Measurements from ENCODE around the gene BLMH. TPM values are rescaled to one million over a fixed set of nuclear protein-coding genes. Genes with fewer than 3 reads are reported as not detected.

BLMH gene
- total RNA-seq, 1 experiment from 2014 or later, result 59.0 TPM

DNA sequence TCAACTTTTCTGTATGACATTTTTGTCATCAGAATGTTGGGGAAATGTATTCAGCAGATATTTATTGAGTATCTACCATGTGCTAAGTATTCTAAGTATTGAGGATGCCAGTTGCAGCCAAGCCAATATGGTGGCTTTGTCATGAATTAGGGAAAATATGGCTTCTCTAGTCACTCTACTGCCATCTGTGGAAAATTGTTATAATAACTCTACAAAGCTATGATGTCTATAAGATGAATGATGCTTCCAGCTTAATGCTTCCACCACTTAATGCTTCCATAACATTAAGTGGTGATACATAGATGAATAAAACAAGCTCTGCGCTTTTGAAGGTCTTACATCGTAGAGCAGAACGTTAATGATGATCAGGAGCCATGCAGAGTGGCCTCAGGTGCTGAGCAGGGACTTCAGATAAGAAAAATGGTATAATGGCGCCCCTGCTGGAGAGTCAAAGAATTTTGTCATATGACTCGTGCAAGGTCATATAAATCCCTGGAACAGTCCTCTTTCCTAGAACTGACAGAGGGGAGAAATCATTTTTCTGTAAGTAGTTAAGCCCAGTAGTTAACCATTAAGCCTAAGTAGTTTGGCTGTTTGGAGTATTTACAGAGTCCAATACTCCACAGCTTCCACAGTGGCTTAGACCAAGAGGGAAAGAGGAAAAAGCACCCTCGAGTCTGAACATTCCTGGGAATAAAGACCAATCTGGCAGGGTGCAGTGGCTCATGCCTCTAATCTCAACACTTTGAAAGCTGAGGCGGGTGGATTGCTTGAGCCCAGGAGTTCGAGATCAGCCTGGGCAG is 44.8 kb upstream of the BLMH start:
- Histone ChIP-seq H3K27ac (ENCODE audit: low read length) (no peak overlapping the region), H3K4me1 (ENCODE audit: control insufficient read depth, insufficient read depth, low read length) (0 out of 2 replicates have a peak, but pooled peaks cover 4% of the 10 kb centered on the region), H3K4me3 (ENCODE audit: low read depth in 2 of 2, low read length in 2 of 2) (no peak overlapping the region), H3K9me3 (ENCODE audit: control insufficient read depth, insufficient read depth, low read depth, low read length) (no peaks in the 10 kb centered on the region), H3K27me3 (ENCODE audit: control insufficient read depth, insufficient read depth, low read length) (no peaks in the 10 kb centered on the region), H3K36me3 (ENCODE audit: control insufficient read depth, insufficient read depth, low read length) (no peaks in the 10 kb centered on the region)
- CTCF ChIA-PET, result interaction anchor here (0.5 to 2.2 kb wide), 11 partner anchors 11 to 232 kb away, joined by 3 to 18 read pairs (median 4); no protein-coding TSS in a partner anchor
- peak; percentile 61 for DNase-seq (ENCODE audit: low read depth, low spot score)
- TF ChIP-seq, protein P1, sequence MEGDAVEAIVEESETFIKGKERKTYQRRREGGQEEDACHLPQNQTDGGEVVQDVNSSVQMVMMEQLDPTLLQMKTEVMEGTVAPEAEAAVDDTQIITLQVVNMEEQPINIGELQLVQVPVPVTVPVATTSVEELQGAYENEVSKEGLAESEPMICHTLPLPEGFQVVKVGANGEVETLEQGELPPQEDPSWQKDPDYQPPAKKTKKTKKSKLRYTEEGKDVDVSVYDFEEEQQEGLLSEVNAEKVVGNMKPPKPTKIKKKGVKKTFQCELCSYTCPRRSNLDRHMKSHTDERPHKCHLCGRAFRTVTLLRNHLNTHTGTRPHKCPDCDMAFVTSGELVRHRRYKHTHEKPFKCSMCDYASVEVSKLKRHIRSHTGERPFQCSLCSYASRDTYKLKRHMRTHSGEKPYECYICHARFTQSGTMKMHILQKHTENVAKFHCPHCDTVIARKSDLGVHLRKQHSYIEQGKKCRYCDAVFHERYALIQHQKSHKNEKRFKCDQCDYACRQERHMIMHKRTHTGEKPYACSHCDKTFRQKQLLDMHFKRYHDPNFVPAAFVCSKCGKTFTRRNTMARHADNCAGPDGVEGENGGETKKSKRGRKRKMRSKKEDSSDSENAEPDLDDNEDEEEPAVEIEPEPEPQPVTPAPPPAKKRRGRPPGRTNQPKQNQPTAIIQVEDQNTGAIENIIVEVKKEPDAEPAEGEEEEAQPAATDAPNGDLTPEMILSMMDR (IDR thresholded peaks at IDR 0.05), result peak; percentile 86
- TF ChIP-seq SIN3A (IDR thresholded peaks at IDR 0.05; ENCODE audit: borderline replicate concordance, insufficient read depth, low read depth, low read length) (no peak), POLR2AphosphoS5 (IDR thresholded peaks at IDR 0.05; ENCODE audit: low read depth, low read length) (no peak), TCF7L2 (IDR thresholded peaks at IDR 0.05; ENCODE audit: low read depth, low read length) (no peak)
- POLR2A ChIA-PET, result no interaction called here
- in situ Hi-C loops (cut with HindIII; ENCODE audit: low pct_unique_long_range_greater_than_20kb, low sequenced_read_pairs) (no loop called here), intact Hi-C loops (cut with micrococcal nuclease; ENCODE audit: unreplicated experiment) (loop anchor here (1.0 kb wide), 1 partner anchor 211 kb away; no protein-coding TSS in a partner anchor)
- BruUV-seq (replicated peaks), result no TSS peak
- ATAC-seq, result peak; percentile 86

- POLR2A ChIA-PET, result no interaction called here
- no TSS peak for BruUV-seq (replicated peaks)
- no peak for ATAC-seq
Measured at GRCh38 chr17:30334421-30334820, 42.7 kb upstream of the BLMH start.

More at GRCh38 chr17:30334421-30334820, 42.7 kb upstream of the BLMH start:
- Histone ChIP-seq H3K36me3 (ENCODE audit: control insufficient read depth, insufficient read depth, low read length) (no peaks in the 10 kb centered on the region), H3K27me3 (ENCODE audit: control insufficient read depth, insufficient read depth, low read length) (no peaks in the 10 kb centered on the region), H3K4me1 (ENCODE audit: control insufficient read depth, insufficient read depth, low read length) (no peaks in the 10 kb centered on the region), H3K9me3 (ENCODE audit: control insufficient read depth, insufficient read depth, low read depth, low read length) (no peaks in the 10 kb centered on the region), H3K27ac (ENCODE audit: low read length) (no peak overlapping the region), H3K4me3 (ENCODE audit: low read depth in 2 of 2, low read length in 2 of 2) (no peak overlapping the region)
- no peak for TF ChIP-seq TCF7L2 (IDR thresholded peaks at IDR 0.05; ENCODE audit: low read depth, low read length)
- TF ChIP-seq POLR2AphosphoS5 (IDR thresholded peaks at IDR 0.05; ENCODE audit: low read depth, low read length), result no peak
- TF ChIP-seq, protein P1 (IDR thresholded peaks at IDR 0.05), result no peak
- no peak for TF ChIP-seq SIN3A (IDR thresholded peaks at IDR 0.05; ENCODE audit: borderline replicate concordance, insufficient read depth, low read depth, low read length)
- TF ChIP-seq, protein P2, sequence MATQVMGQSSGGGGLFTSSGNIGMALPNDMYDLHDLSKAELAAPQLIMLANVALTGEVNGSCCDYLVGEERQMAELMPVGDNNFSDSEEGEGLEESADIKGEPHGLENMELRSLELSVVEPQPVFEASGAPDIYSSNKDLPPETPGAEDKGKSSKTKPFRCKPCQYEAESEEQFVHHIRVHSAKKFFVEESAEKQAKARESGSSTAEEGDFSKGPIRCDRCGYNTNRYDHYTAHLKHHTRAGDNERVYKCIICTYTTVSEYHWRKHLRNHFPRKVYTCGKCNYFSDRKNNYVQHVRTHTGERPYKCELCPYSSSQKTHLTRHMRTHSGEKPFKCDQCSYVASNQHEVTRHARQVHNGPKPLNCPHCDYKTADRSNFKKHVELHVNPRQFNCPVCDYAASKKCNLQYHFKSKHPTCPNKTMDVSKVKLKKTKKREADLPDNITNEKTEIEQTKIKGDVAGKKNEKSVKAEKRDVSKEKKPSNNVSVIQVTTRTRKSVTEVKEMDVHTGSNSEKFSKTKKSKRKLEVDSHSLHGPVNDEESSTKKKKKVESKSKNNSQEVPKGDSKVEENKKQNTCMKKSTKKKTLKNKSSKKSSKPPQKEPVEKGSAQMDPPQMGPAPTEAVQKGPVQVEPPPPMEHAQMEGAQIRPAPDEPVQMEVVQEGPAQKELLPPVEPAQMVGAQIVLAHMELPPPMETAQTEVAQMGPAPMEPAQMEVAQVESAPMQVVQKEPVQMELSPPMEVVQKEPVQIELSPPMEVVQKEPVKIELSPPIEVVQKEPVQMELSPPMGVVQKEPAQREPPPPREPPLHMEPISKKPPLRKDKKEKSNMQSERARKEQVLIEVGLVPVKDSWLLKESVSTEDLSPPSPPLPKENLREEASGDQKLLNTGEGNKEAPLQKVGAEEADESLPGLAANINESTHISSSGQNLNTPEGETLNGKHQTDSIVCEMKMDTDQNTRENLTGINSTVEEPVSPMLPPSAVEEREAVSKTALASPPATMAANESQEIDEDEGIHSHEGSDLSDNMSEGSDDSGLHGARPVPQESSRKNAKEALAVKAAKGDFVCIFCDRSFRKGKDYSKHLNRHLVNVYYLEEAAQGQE (IDR thresholded peaks at IDR 0.05; ENCODE audit: insufficient read depth in 1 of 2, low read depth in 2 of 2, low read length in 1 of 2), result no peak
- intact Hi-C loops (cut with micrococcal nuclease; ENCODE audit: unreplicated experiment), result no loop called here
- no peak for DNase-seq (ENCODE audit: low read depth, low spot score)
- CTCF ChIA-PET, result no interaction called here
- in situ Hi-C loops (cut with HindIII; ENCODE audit: low pct_unique_long_range_greater_than_20kb, low sequenced_read_pairs), result no loop called here

Measured in Panc1 (cell line).